Measurements from ENCODE around the gene NKX6-1. TPM values are rescaled to one million over a fixed set of nuclear protein-coding genes. Genes with fewer than 3 reads are reported as not detected.

NKX6-1 gene
- total RNA-seq, 5 donors from 2014 or later (not counting 1 experiment from before 2014, with no cell fraction given) = not detected

DNA sequence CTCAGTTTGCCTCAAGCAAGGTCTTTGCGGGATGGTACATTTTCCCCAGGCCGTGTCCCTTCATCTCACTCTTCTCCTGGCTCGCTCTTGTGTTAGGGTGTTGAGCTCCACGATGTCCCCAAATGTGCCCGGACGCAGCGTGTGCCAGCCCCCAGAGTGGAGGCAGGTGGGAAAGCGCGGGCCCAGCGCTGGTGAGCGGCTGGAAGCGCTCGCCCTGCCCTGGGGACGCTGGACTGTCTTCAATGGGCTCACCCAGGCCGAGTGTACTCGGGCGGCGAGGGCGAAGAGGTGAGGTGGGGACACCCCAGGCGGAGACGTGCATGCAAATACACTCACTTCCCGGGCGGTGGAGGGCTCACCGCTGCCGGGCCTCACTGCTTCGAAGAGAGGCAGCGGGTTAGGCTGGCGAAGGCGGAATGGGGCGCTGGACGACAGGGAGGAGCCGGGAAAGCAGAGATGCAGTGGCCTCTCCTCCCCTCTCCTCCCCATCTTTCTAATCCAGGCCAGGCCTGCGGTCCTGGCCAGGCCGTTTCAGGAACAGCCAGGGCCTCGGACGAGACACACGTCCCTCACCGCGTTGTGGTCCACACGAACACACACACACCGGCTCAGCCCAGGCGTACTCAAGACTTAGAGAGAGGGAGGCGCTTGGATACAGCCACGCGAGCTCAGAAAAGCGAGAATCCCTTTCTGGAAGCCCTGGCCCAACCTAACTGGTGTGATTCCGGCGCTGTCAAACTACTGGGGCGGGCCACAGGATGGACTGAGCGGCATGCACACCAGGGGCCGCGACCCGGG, 2.2 kb downstream of the NKX6-1 start:
- Histone ChIP-seq H3K27ac (ENCODE audit: low read length) (no peak overlapping the region), H3K9me3 (no peaks in the 10 kb centered on the region), H3K4me1 (ENCODE audit: control insufficient read depth in 1 of 2, extremely low read depth in 1 of 2, insufficient read depth in 2 of 2, low read length in 2 of 2) (peaks cover 0 to 42% of the 10 kb centered on the region in 2 experiments), H3K4me3 (ENCODE audit: control insufficient read depth in 1 of 2, extremely low read depth in 1 of 2, low read length in 1 of 2) (peak overlapping the region in 1 of 2 donors; percentile 27), H3K36me3 (ENCODE audit: control insufficient read depth in 2 of 2, extremely low read depth in 1 of 2, insufficient read depth in 1 of 2, low read length in 1 of 2) (no peaks in the 10 kb centered on the region), H3K27me3 (replicated peaks in 1 of 2; ENCODE audit: control insufficient read depth in 2 of 2, extremely low read depth in 1 of 2, insufficient read depth in 2 of 2, low read length in 1 of 2) (peaks cover 22 to 79% of the 10 kb centered on the region in 2 experiments)
- Mint-ChIP-seq H3K36me3 (peaks cover 5% of the 10 kb centered on the region), H3K27me3 (peaks cover 71 to 84% of the 10 kb centered on the region in 2 donors), H3K4me1 (peaks cover 24 to 34% (median 29%) of the 10 kb centered on the region in 3 donors), H3K9me3 (peaks cover 2 to 7% (median 7%) of the 10 kb centered on the region in 3 donors), H3K27ac (no peak overlapping the region), H3K4me3 (peak overlapping the region in 2 of 3 donors; percentile 41 to 81)
- DNase-seq (no peak), ATAC-seq (replicated peaks in 1 of 4) (peak in 1 of 4 experiments; percentile 8)
- ChIA-PET POLR2A (interaction anchor here in 1 of 2 donors (0.6 kb wide), 1 partner anchor 122 kb away, joined by 4 read pairs; no protein-coding TSS in a partner anchor), CTCF (no interaction called here)
- 13% methylated on average over 49 of the region's 53 CpGs for WGBS (ENCODE audit: insufficient coverage)

GRCh38 chr4:84496331-84496705, 2.8 kb downstream of the NKX6-1 start:
- Histone ChIP-seq H3K36me3 (ENCODE audit: control insufficient read depth in 2 of 2, extremely low read depth in 1 of 2, insufficient read depth in 1 of 2, low read length in 1 of 2) (no peaks in the 10 kb centered on the region), H3K4me3 (ENCODE audit: control insufficient read depth in 1 of 2, extremely low read depth in 1 of 2, low read length in 1 of 2) (peak overlapping the region in 1 of 2 donors; percentile 27), H3K9me3 (no peaks in the 10 kb centered on the region), H3K4me1 (ENCODE audit: control insufficient read depth in 1 of 2, extremely low read depth in 1 of 2, insufficient read depth in 2 of 2, low read length in 2 of 2) (peaks cover 0 to 42% of the 10 kb centered on the region in 2 experiments), H3K27ac (ENCODE audit: low read length) (no peak overlapping the region), H3K27me3 (replicated peaks in 1 of 2; ENCODE audit: control insufficient read depth in 2 of 2, extremely low read depth in 1 of 2, insufficient read depth in 2 of 2, low read length in 1 of 2) (peaks cover 19 to 76% of the 10 kb centered on the region in 2 experiments)
- DNase-seq (no peak), ATAC-seq (replicated peaks in 1 of 4) (no peak)
- H3K27me3 Mint-ChIP-seq = peaks cover 68 to 84% of the 10 kb centered on the region in 2 donors
- H3K4me3 Mint-ChIP-seq = peak overlapping the region in 1 of 3 donors; percentile 81
- H3K27ac Mint-ChIP-seq = no peak overlapping the region
- peaks cover 24 to 34% (median 29%) of the 10 kb centered on the region in 3 donors for H3K4me1 Mint-ChIP-seq
- H3K9me3 Mint-ChIP-seq = peaks cover 2 to 8% (median 7%) of the 10 kb centered on the region in 3 donors
- peaks cover 5% of the 10 kb centered on the region for H3K36me3 Mint-ChIP-seq
- 19% methylated on average over 14 of the region's 24 CpGs for WGBS (ENCODE audit: insufficient coverage)
- POLR2A ChIA-PET = interaction anchor here in 1 of 2 donors (0.6 kb wide), 1 partner anchor 960 kb away, joined by 6 read pairs; no protein-coding TSS in a partner anchor
- CTCF ChIA-PET = interaction anchor here (0.6 kb wide), 2 partner anchors 569 to 618 kb away, joined by 3 to 4 read pairs; no protein-coding TSS in a partner anchor

DNA sequence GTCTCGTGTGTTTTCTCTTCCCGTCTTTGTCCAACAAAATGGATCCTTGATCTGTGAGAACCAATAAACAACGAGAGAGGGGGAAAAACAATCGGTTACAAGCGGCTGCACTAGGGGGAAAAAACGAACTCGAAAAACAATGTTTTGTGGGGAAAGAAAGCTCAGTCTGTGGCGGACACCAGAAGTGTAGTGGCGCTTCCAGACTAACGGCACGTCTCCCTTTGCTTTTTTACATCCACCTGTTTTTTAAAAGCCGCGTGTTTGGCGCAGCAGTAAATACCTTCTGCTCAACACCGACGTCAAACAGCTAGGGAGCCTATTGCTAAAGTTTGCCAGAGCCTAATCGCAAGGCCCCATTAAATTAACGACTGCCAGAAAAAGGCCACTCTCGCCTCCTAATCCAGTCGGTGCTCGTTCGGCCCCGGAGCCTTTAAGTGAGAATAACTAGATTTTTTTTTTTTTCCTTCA, 3.3 kb downstream of the NKX6-1 start:
- H3K36me3 ChIP-seq (ENCODE audit: control insufficient read depth in 2 of 2, extremely low read depth in 1 of 2, insufficient read depth in 1 of 2, low read length in 1 of 2) = no peaks in the 10 kb centered on the region
- H3K4me3 ChIP-seq (ENCODE audit: control insufficient read depth in 1 of 2, extremely low read depth in 1 of 2, low read length in 1 of 2) = no peak overlapping the region
- Mint-ChIP-seq H3K9me3 (peaks cover 2 to 12% (median 7%) of the 10 kb centered on the region in 3 donors), H3K27me3 (peaks cover 68 to 84% of the 10 kb centered on the region in 2 donors), H3K4me1 (peaks cover 24 to 34% (median 29%) of the 10 kb centered on the region in 3 donors), H3K36me3 (peaks cover 5% of the 10 kb centered on the region), H3K27ac (peak overlapping the region in 1 of 2 donors; percentile 59), H3K4me3 (peak overlapping the region in 1 of 3 donors; percentile 81)
- ChIA-PET CTCF (interaction anchor here (0.6 kb wide), 2 partner anchors 569 to 619 kb away, joined by 3 to 4 read pairs; no protein-coding TSS in a partner anchor), POLR2A (interaction anchor here in 1 of 2 donors (0.6 kb wide), 1 partner anchor 959 kb away, joined by 6 read pairs; no protein-coding TSS in a partner anchor)
- ATAC-seq (replicated peaks in 1 of 4) (no peak), DNase-seq (no peak)
- peaks cover 18 to 72% of the 10 kb centered on the region in 2 experiments for H3K27me3 ChIP-seq (replicated peaks in 1 of 2; ENCODE audit: control insufficient read depth in 2 of 2, extremely low read depth in 1 of 2, insufficient read depth in 2 of 2, low read length in 1 of 2)
- peaks cover 0 to 42% of the 10 kb centered on the region in 2 experiments for H3K4me1 ChIP-seq (ENCODE audit: control insufficient read depth in 1 of 2, extremely low read depth in 1 of 2, insufficient read depth in 2 of 2, low read length in 2 of 2)
- WGBS (ENCODE audit: insufficient coverage) = 19% methylated on average over 12 of the region's 23 CpGs
- H3K9me3 ChIP-seq = no peaks in the 10 kb centered on the region
- H3K27ac ChIP-seq (ENCODE audit: low read length) = no peak overlapping the region

- peaks cover 66 to 83% of the 10 kb centered on the region in 2 donors for H3K27me3 Mint-ChIP-seq
- WGBS (ENCODE audit: insufficient coverage) = 29% methylated on average over 7 of the region's 21 CpGs
- peaks cover 24 to 34% (median 29%) of the 10 kb centered on the region in 3 donors for H3K4me1 Mint-ChIP-seq
- H3K9me3 Mint-ChIP-seq = peaks cover 0 to 12% (median 4%) of the 10 kb centered on the region in 3 donors
- Histone ChIP-seq H3K36me3 (ENCODE audit: control insufficient read depth in 2 of 2, extremely low read depth in 1 of 2, insufficient read depth in 1 of 2, low read length in 1 of 2) (no peaks in the 10 kb centered on the region), H3K4me1 (ENCODE audit: control insufficient read depth in 1 of 2, extremely low read depth in 1 of 2, insufficient read depth in 2 of 2, low read length in 2 of 2) (peaks cover 0 to 42% of the 10 kb centered on the region in 2 experiments), H3K4me3 (ENCODE audit: control insufficient read depth in 1 of 2, extremely low read depth in 1 of 2, low read length in 1 of 2) (no peak overlapping the region), H3K9me3 (no peaks in the 10 kb centered on the region), H3K27ac (ENCODE audit: low read length) (no peak overlapping the region), H3K27me3 (replicated peaks in 1 of 2; ENCODE audit: control insufficient read depth in 2 of 2, extremely low read depth in 1 of 2, insufficient read depth in 2 of 2, low read length in 1 of 2) (peaks cover 13 to 66% of the 10 kb centered on the region in 2 experiments)
- no peak for DNase-seq
- H3K27ac Mint-ChIP-seq = peak overlapping the region in 1 of 2 donors; percentile 59
- peaks cover 5% of the 10 kb centered on the region for H3K36me3 Mint-ChIP-seq
- ChIA-PET POLR2A (no interaction called here), CTCF (no interaction called here)
- no peak for ATAC-seq (replicated peaks in 1 of 4)
- peak overlapping the region in 1 of 3 donors; percentile 81 for H3K4me3 Mint-ChIP-seq
Measured at GRCh38 chr4:84495118-84495793, 3.8 kb downstream of the NKX6-1 start.

- no peak for DNase-seq
- H3K27ac ChIP-seq (ENCODE audit: low read length) = no peak overlapping the region
- H3K27me3 ChIP-seq (replicated peaks in 1 of 2; ENCODE audit: control insufficient read depth in 2 of 2, extremely low read depth in 1 of 2, insufficient read depth in 2 of 2, low read length in 1 of 2) = peaks cover 14 to 65% of the 10 kb centered on the region in 2 experiments
- no peak overlapping the region for H3K4me3 Mint-ChIP-seq
- no peaks in the 10 kb centered on the region for H3K9me3 ChIP-seq
- ChIA-PET POLR2A (interaction anchor here in 1 of 2 donors (0.5 kb wide), 1 partner anchor 337 kb away, joined by 5 read pairs; no protein-coding TSS in a partner anchor), CTCF (no interaction called here)
- H3K4me1 ChIP-seq (ENCODE audit: control insufficient read depth in 1 of 2, extremely low read depth in 1 of 2, insufficient read depth in 2 of 2, low read length in 2 of 2) = peaks cover 0 to 39% of the 10 kb centered on the region in 2 experiments
- H3K4me1 Mint-ChIP-seq = peaks cover 20 to 28% (median 24%) of the 10 kb centered on the region in 3 donors
- peaks cover 65 to 83% of the 10 kb centered on the region in 2 donors for H3K27me3 Mint-ChIP-seq
- no peaks in the 10 kb centered on the region for H3K36me3 ChIP-seq (ENCODE audit: control insufficient read depth in 2 of 2, extremely low read depth in 1 of 2, insufficient read depth in 1 of 2, low read length in 1 of 2)
- H3K36me3 Mint-ChIP-seq = peaks cover 5% of the 10 kb centered on the region
- no CpG with 5 or more reads among the region's 2 CpGs for WGBS (ENCODE audit: insufficient coverage)
- H3K27ac Mint-ChIP-seq = peak overlapping the region in 1 of 2 donors; percentile 36
- H3K4me3 ChIP-seq (ENCODE audit: control insufficient read depth in 1 of 2, extremely low read depth in 1 of 2, low read length in 1 of 2) = no peak overlapping the region
- H3K9me3 Mint-ChIP-seq = peaks cover 0 to 12% (median 0%) of the 10 kb centered on the region in 3 donors
- no peak for ATAC-seq (replicated peaks in 1 of 4)
Measured at GRCh38 chr4:84494531-84494930, 4.6 kb downstream of the NKX6-1 start.

DNA sequence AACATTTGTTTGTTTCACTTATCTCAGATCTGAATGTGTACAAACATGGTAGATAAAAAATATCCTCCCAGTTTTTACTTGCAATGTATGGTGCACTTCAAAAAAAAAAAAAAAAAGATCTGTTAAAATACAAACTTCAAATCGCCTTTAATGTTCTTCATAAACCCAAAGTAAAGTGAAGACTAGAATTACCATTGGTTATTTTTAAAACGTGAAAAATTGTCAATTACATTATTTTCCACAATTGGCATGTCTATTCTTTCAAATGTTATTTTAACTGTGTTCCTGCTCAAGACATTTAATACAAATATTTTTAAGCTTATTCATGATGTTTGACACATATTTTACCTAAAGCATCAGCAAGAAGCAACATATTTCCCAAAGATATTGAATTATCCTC, 5.0 kb downstream of the NKX6-1 start:
- CTCF ChIA-PET = no interaction called here
- Histone ChIP-seq H3K4me1 (ENCODE audit: control insufficient read depth in 1 of 2, extremely low read depth in 1 of 2, insufficient read depth in 2 of 2, low read length in 2 of 2) (peaks cover 0 to 35% of the 10 kb centered on the region in 2 experiments), H3K4me3 (ENCODE audit: control insufficient read depth in 1 of 2, extremely low read depth in 1 of 2, low read length in 1 of 2) (no peak overlapping the region), H3K27me3 (replicated peaks in 1 of 2; ENCODE audit: control insufficient read depth in 2 of 2, extremely low read depth in 1 of 2, insufficient read depth in 2 of 2, low read length in 1 of 2) (peaks cover 16 to 61% of the 10 kb centered on the region in 2 experiments), H3K27ac (ENCODE audit: low read length) (no peak overlapping the region), H3K36me3 (ENCODE audit: control insufficient read depth in 2 of 2, extremely low read depth in 1 of 2, insufficient read depth in 1 of 2, low read length in 1 of 2) (no peaks in the 10 kb centered on the region), H3K9me3 (no peaks in the 10 kb centered on the region)
- POLR2A ChIA-PET = interaction anchor here in 1 of 2 donors (0.5 kb wide), 1 partner anchor 336 kb away, joined by 5 read pairs; no protein-coding TSS in a partner anchor
- Mint-ChIP-seq H3K4me3 (no peak overlapping the region), H3K36me3 (peaks cover 5% of the 10 kb centered on the region), H3K9me3 (peaks cover 0 to 12% (median 0%) of the 10 kb centered on the region in 3 donors), H3K27me3 (peaks cover 65 to 81% of the 10 kb centered on the region in 2 donors), H3K27ac (no peak overlapping the region), H3K4me1 (peaks cover 16 to 26% (median 20%) of the 10 kb centered on the region in 3 donors)
- ATAC-seq (replicated peaks in 1 of 4) = no peak
- no peak for DNase-seq
- no CpG with 5 or more reads among the region's 2 CpGs for WGBS (ENCODE audit: insufficient coverage)
